GM12878 (cell line): ENCODE results near the gene COL6A1. TPM values are rescaled to one million over a fixed set of nuclear protein-coding genes. Genes with fewer than 3 reads are reported as not detected.

Experiments
- ATAC-seq: fragments of 200-7000 bp; cut with Tn5 transposase; 3 replicates; pipeline ENCODE4 v1.9.1; 2020; ENCODE audit warnings: mild to moderate bottlenecking, moderate library complexity
- BruUV-seq: library from RNA; stranded (reverse); fragments of 400-500 nt; replicated peaks from 2 replicates; lab custom pipeline; 2021; lab: Mats Ljungman, UMichigan
- CTCF ChIA-PET: fragments of 300-600 bp; sonication (Branson Sonifier 250); formaldehyde crosslinking; extraction: SDS; loops from one replicate; lab custom pipeline; 2021; ENCODE audit warnings: inconsistent platforms; lab: Yijun Ruan, JAX
- POLR2A ChIA-PET: fragments of 350-600 bp; formaldehyde crosslinking; extraction: SDS; loops from one replicate; lab custom pipeline; 2021; ENCODE audit warnings: inconsistent platforms; lab: Charles Lee
- RAD21 ChIA-PET: fragments of 300-600 bp; sonication (Branson Sonifier 250); formaldehyde crosslinking; loops from one replicate; lab custom pipeline; 2023; ENCODE audit warnings: antibody characterized with exemption; ENCODE audit not compliant: unreplicated experiment; lab: Charles Lee
- SMC1A ChIA-PET: fragments of 300-600 bp; sonication (Branson Sonifier 250); formaldehyde crosslinking; loops from one replicate; lab custom pipeline; 2023; ENCODE audit not compliant: unreplicated experiment, uncharacterized antibody; lab: Charles Lee
- DNase-seq: peaks from one replicate; pipeline ENCODE4 v3.0.0-alpha.2; 2011; ENCODE audit warnings: low read depth, low spot score
- FAIRE-seq: peaks from 3 replicates; lab custom pipeline; 2011; peaks lifted over from hg19 to GRCh38; lab: Jason Lieb, UNC
- H2AFZ ChIP-seq: 2 replicates; pipeline ENCODE4 v1.6.0; 2011; ENCODE audit warnings: low read depth, low read length, control low read depth; ENCODE audit not compliant: control insufficient read depth
- H3K27ac ChIP-seq: 2 replicates; pipeline ENCODE4 v1.5.1; 2011; ENCODE audit warnings: control low read depth; ENCODE audit not compliant: control insufficient read depth, insufficient read depth
- H3K27me3 ChIP-seq, 2 experiments: replicated peaks in 1 of 2; 2 replicates each; pipeline versions ENCODE4 v1.6.0 to v1.6.1; 2011; ENCODE audit warnings: low read length in 1 of 2; ENCODE audit not compliant: control insufficient read depth in 2 of 2, insufficient read depth in 2 of 2
- H3K36me3 ChIP-seq, 2 experiments: 2 replicates each; pipeline ENCODE4 v1.5.1; 2011; ENCODE audit warnings: low read length in 1 of 2; ENCODE audit not compliant: control insufficient read depth in 2 of 2, insufficient read depth in 2 of 2
- H3K4me1 ChIP-seq: 2 replicates; pipeline ENCODE4 v1.6.1; 2011; ENCODE audit warnings: mild to moderate bottlenecking, low read length, moderate library complexity, mixed read lengths; ENCODE audit not compliant: control insufficient read depth, insufficient read depth
- H3K4me2 ChIP-seq: 2 replicates; pipeline ENCODE4 v1.6.0; 2011; ENCODE audit warnings: control low read depth; ENCODE audit not compliant: control insufficient read depth, insufficient read depth
- H3K4me3 ChIP-seq: fragments of 200-600 bp; sonication (generic); 2 replicates; pipeline ENCODE4 v1.5.1; 2016
- H3K79me2 ChIP-seq: 2 replicates; pipeline ENCODE4 v1.6.0; 2011; ENCODE audit warnings: low read length; ENCODE audit not compliant: control insufficient read depth, insufficient read depth
- H3K9ac ChIP-seq: 2 replicates; pipeline ENCODE4 v1.8.0; 2011; ENCODE audit warnings: low read length, control low read depth, mixed read lengths; ENCODE audit not compliant: control insufficient read depth, insufficient read depth
- H3K9me3 ChIP-seq: replicated peaks from 3 replicates; pipeline ENCODE4 v1.5.1; 2011; ENCODE audit warnings: mild to moderate bottlenecking, low read length; ENCODE audit not compliant: control insufficient read depth, insufficient read depth
- H4K20me1 ChIP-seq: 2 replicates; pipeline ENCODE4 v1.6.0; 2011; ENCODE audit not compliant: control insufficient read depth, insufficient read depth
- NFXL1 ChIP-seq: fragments of 450-650 bp; IDR thresholded peaks from 2 replicates; pipeline ENCODE4 v1.6.1; 2017; ENCODE audit warnings: antibody characterized with exemption, mild to moderate bottlenecking, borderline replicate concordance
- SKIL ChIP-seq: fragments of 450-650 bp; IDR thresholded peaks from 2 replicates; pipeline ENCODE4 v1.6.1; 2017; ENCODE audit warnings: mild to moderate bottlenecking, low read depth, inconsistent platforms; ENCODE audit not compliant: poor library complexity, severe bottlenecking
- SUPT20H ChIP-seq: IDR thresholded peaks from 2 replicates; pipeline ENCODE4 v1.6.1; 2011; ENCODE audit warnings: low read depth, mild to moderate bottlenecking, low read length, moderate library complexity, borderline replicate concordance; ENCODE audit not compliant: control insufficient read depth
- WGBS: methylation state at CpG from one replicate; pipeline ENCODE4 v1.1.6; 2016; ENCODE audit warnings: low lambda C conversion rate; ENCODE audit not compliant: insufficient replicate concordance, insufficient coverage; ENCODE audit errors: missing lambda C conversion rate; 5-methylcytosine and 5-hydroxymethylcytosine counted together
- in situ Hi-C: fragments of 300-500 bp; cut with MboI; formaldehyde crosslinking; loops from 9 replicates; pipeline ENCODE4 v1.14.3; 2018; ENCODE audit warnings: mixed read lengths
- intact Hi-C: fragments of 100-400 bp; cut with micrococcal nuclease; formaldehyde crosslinking; loops from one replicate; pipeline ENCODE4 v1.14.2; 2022; ENCODE audit not compliant: unreplicated experiment
- polyA plus RNA-seq, 11 experiments: library from polyadenylated mRNA; depleted of rRNA in 4 of 11; unstranded in 6 of 11; stranded (reverse) in 5 of 11; fragments of >200 nt; fragmentation: Nextera tagmentation in 4 of 11; fragmentation: Illumina TruSeq in 1 of 11; extraction: Ambion mirVana in 4 of 11; extraction: Trizol in 1 of 11; gene quantifications; 1 replicate in 1 of 11; 2 replicates in 10 of 11; pipeline versions ENCODE4 v1.2.1 to v1.2.3, GENCODE V29; 2011 to 2016; ENCODE audit warnings: inconsistent platforms in 2 of 11, missing spikeins in 2 of 11, low read depth in 1 of 11
- total RNA-seq, 4 experiments: library from RNA; depleted of rRNA in 3 of 4; stranded (reverse); fragments of >200 nt in 3 of 4; fragmentation: Illumina TruSeq in 1 of 4; extraction: Trizol in 1 of 4; gene quantifications; 2 replicates each; pipeline versions ENCODE4 v1.2.1 to v1.2.3, GENCODE V29; 2013 to 2021

Gene COL6A1
- total and polyA plus RNA-seq, 10 of the 15 experiments (the other 5 are each of a cell fraction or from before 2014, with no cell fraction given) = 0.12 to 1.3 (median 0.20) TPM; not detected in 7

GRCh38 chr21:45943630-45944540, 37.7 kb upstream of the COL6A1 start:
- in situ Hi-C loops = no loop called here

More at GRCh38 chr21:45943630-45944540, 37.7 kb upstream of the COL6A1 start:
- H4K20me1 ChIP-seq = no peaks in the 10 kb centered on the region
- intact Hi-C loops = no loop called here
- TF ChIP-seq SKIL (no peak), SUPT20H (no peak), NFXL1 (peak; percentile 96)
- no peaks in the 10 kb centered on the region for H3K27me3 ChIP-seq
- POLR2A ChIA-PET = interaction anchor here (0.5 kb wide), 1 partner anchor 1294 kb away, joined by 3 read pairs; no protein-coding TSS in a partner anchor
- no peaks in the 10 kb centered on the region for H3K4me1 ChIP-seq
- ATAC-seq (no peak), DNase-seq (no peak), FAIRE-seq (no peak)
- no peak overlapping the region for H3K27ac ChIP-seq
- SMC1A ChIA-PET = no interaction called here
- H3K9ac ChIP-seq = no peak overlapping the region
- no peaks in the 10 kb centered on the region for H3K36me3 ChIP-seq
- no TSS peak for BruUV-seq
- no peak overlapping the region for H3K4me2 ChIP-seq
- CTCF ChIA-PET = no interaction called here
- no peaks in the 10 kb centered on the region for H3K79me2 ChIP-seq
- WGBS = 72% methylated on average over 7 of the region's 8 CpGs
- no peak overlapping the region for H3K4me3 ChIP-seq
- no peaks in the 10 kb centered on the region for H3K9me3 ChIP-seq
- H2AFZ ChIP-seq = no peak overlapping the region
- RAD21 ChIA-PET = no interaction called here
